ENCODE data around the gene RASGRF2. TPM values are rescaled to one million over a fixed set of nuclear protein-coding genes. Genes with fewer than 3 reads are reported as not detected.

The RASGRF2 gene
- total and polyA plus RNA-seq, 8 donors: 1.1 to 2.7 (median 1.4) TPM

GRCh38 chr5:81078930-81079329 is 118.8 kb downstream of the RASGRF2 start:
- ATAC-seq: no peak
- Histone ChIP-seq H3K4me3 (no peak overlapping the region), H3K4me1 (no peaks in the 10 kb centered on the region), H3K36me3 (no peaks in the 10 kb centered on the region), H3K27me3 (no peaks in the 10 kb centered on the region), H3K27ac (no peak overlapping the region), H3K9me3 (no peaks in the 10 kb centered on the region)
- FAIRE-seq: no peak
- DNase-seq: no peak
- 68 to 76% methylated on average over 2 of the region's 2 CpGs for WGBS, 2 donors
- no peak for TF ChIP-seq CTCF (IDR thresholded peaks at IDR 0.05)
- intact Hi-C loops (cut with DNase I): no loop called here

GRCh38 chr5:81080809-81081460 is 120.8 kb downstream of the RASGRF2 start:
- 67 to 70% methylated on average over 9 of the region's 9 CpGs for WGBS, 2 donors
- Histone ChIP-seq H3K27me3 (no peaks in the 10 kb centered on the region), H3K4me1 (no peaks in the 10 kb centered on the region), H3K27ac (no peak overlapping the region), H3K9me3 (no peaks in the 10 kb centered on the region), H3K4me3 (no peak overlapping the region), H3K36me3 (no peaks in the 10 kb centered on the region)
- no peak for DNase-seq
- intact Hi-C loops (cut with DNase I): no loop called here
- no peak for FAIRE-seq
- TF ChIP-seq CTCF (IDR thresholded peaks at IDR 0.05): no peak
- no peak for ATAC-seq

GRCh38 chr5:81081461-81081835 is 121.3 kb downstream of the RASGRF2 start:
- Histone ChIP-seq H3K36me3 (no peaks in the 10 kb centered on the region), H3K4me1 (no peaks in the 10 kb centered on the region), H3K4me3 (no peak overlapping the region), H3K9me3 (no peaks in the 10 kb centered on the region), H3K27me3 (no peaks in the 10 kb centered on the region), H3K27ac (no peak overlapping the region)
- DNase-seq: no peak
- 76 to 85% methylated on average over 8 of the region's 8 CpGs for WGBS, 2 donors
- no peak for TF ChIP-seq CTCF (IDR thresholded peaks at IDR 0.05)
- intact Hi-C loops (cut with DNase I): no loop called here
- ATAC-seq: no peak
- no peak for FAIRE-seq

DNA sequence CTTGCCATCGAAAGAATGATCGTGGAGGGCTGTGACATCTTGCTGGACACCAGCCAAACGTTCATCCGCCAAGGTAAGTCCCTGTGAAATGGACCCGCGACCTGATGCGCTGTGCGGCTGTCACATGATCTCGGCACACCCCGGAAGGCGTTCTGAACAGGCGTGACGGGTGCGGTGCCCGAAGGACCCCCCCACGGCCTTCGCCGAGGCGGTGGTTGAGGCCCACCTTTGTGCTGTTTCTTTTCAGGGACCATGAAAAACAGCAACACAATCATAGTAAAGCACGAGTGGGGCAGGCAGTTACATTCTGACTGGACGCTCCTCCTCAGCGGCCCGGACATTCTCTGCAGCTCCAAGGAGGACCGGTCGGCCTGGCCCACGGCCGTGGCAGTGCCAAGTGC is 126.7 kb downstream of the RASGRF2 start:
- Histone ChIP-seq H3K4me3 (no peak overlapping the region), H3K27me3 (no peaks in the 10 kb centered on the region), H3K36me3 (no peaks in the 10 kb centered on the region), H3K4me1 (no peaks in the 10 kb centered on the region), H3K9me3 (no peaks in the 10 kb centered on the region), H3K27ac (no peak overlapping the region)
- DNase-seq (peak in 2 of 6 donors; percentile 19 to 48), FAIRE-seq (no peak), ATAC-seq (no peak)
- intact Hi-C loops (cut with DNase I): no loop called here
- WGBS, 2 donors: 86 to 93% methylated on average over 27 of the region's 27 CpGs
- no peak for TF ChIP-seq CTCF (IDR thresholded peaks at IDR 0.05)

- 76 to 81% methylated on average over 3 of the region's 3 CpGs for WGBS, 2 donors
- DNase-seq: no peak
- Histone ChIP-seq H3K4me3 (no peak overlapping the region), H3K9me3 (no peaks in the 10 kb centered on the region), H3K36me3 (no peaks in the 10 kb centered on the region), H3K27ac (no peak overlapping the region), H3K4me1 (no peaks in the 10 kb centered on the region), H3K27me3 (no peaks in the 10 kb centered on the region)
- ATAC-seq: no peak
- intact Hi-C loops (cut with DNase I): no loop called here
- FAIRE-seq: no peak
- TF ChIP-seq CTCF (IDR thresholded peaks at IDR 0.05): no peak
Measured at GRCh38 chr5:81091199-81091598, 131.0 kb downstream of the RASGRF2 start.
